ENCODE results near the gene MYO19. TPM values are rescaled to one million over a fixed set of nuclear protein-coding genes. Genes with fewer than 3 reads are reported as not detected.

Gene MYO19
- total RNA-seq, 1 donor from 2014 or later: 38.9 TPM

DNA sequence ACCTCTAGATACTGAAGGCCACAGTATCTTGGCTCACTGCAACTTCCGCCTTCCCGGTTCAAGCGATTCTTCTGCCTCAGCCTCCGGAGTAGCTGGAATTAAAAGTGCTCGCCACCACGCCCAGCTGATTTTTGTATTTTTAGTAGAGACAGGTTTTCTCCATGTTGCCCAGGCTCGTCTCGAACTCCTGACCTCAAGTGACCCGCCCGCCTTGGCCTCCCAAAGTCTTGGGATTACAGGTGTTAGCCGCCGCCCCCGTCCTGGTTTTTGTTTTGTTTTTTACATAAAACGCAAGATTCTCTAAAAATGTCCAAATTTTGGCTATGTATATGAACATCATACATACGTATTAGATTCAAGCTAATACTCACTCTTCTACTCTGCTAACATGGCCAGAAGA, 8.1 kb upstream of the MYO19 start:
- intact Hi-C loops (cut with DNase I): no loop called here
- ATAC-seq (no peak), DNase-seq (no peak)
- H3K9me3 ChIP-seq: no peaks in the 10 kb centered on the region
- no peak overlapping the region for H3K27ac ChIP-seq
- TF ChIP-seq, protein P1, sequence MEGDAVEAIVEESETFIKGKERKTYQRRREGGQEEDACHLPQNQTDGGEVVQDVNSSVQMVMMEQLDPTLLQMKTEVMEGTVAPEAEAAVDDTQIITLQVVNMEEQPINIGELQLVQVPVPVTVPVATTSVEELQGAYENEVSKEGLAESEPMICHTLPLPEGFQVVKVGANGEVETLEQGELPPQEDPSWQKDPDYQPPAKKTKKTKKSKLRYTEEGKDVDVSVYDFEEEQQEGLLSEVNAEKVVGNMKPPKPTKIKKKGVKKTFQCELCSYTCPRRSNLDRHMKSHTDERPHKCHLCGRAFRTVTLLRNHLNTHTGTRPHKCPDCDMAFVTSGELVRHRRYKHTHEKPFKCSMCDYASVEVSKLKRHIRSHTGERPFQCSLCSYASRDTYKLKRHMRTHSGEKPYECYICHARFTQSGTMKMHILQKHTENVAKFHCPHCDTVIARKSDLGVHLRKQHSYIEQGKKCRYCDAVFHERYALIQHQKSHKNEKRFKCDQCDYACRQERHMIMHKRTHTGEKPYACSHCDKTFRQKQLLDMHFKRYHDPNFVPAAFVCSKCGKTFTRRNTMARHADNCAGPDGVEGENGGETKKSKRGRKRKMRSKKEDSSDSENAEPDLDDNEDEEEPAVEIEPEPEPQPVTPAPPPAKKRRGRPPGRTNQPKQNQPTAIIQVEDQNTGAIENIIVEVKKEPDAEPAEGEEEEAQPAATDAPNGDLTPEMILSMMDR (IDR thresholded peaks at IDR 0.05): no peak
- peaks cover 6% of the 10 kb centered on the region for H3K36me3 ChIP-seq
- no peak overlapping the region for H3K4me3 ChIP-seq
- H3K27me3 ChIP-seq (ENCODE audit: low read depth): no peaks in the 10 kb centered on the region
- H3K4me1 ChIP-seq: peaks cover 31% of the 10 kb centered on the region

DNA sequence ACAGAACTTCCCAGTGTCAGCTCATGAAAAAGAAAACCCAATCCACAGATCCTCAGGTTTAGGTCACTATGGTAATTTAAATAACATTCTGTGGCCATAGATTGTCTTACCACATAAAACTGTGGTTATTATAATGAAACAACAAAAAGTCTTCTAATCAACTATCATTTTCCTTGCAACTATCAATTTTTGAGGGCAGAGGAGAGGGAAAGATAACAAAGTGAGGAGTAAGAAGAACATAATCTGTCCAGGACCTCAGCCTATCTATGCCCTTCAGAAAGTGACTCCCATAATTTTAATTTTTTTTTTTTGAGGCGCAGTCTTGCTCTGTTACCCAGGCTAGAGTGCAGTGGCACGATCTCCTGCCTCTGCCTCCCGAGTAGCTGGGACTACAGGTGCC, 6.0 kb upstream of the MYO19 start:
- Histone ChIP-seq H3K4me3 (no peak overlapping the region), H3K27ac (no peak overlapping the region), H3K4me1 (peaks cover 12% of the 10 kb centered on the region), H3K36me3 (peaks cover 14% of the 10 kb centered on the region), H3K27me3 (ENCODE audit: low read depth) (no peaks in the 10 kb centered on the region), H3K9me3 (no peaks in the 10 kb centered on the region)
- intact Hi-C loops (cut with DNase I): no loop called here
- DNase-seq (no peak), ATAC-seq (no peak)
- TF ChIP-seq, protein P1 (IDR thresholded peaks at IDR 0.05): no peak

DNA sequence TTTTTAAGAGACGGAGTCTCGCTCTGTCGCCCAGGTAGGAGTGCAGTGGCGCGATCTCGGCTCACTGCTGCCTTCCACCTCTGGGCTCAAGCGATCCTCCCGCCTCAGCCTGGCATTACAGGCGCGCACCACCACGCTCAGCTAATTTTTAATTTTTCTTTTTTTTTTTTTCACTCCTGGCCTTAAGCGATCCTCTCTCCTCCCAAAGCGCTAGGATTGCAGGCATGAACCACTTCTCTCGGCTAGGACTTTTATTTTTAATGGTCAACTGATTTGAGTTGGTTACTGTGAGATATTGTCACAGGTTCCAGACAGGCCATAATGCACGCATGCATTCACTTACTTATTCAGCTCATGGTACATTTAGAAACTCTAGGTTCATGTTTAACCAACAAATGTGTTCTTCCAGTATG, 1.0 kb upstream of the MYO19 start:
- H3K9me3 ChIP-seq: no peaks in the 10 kb centered on the region
- H3K27me3 ChIP-seq (ENCODE audit: low read depth): no peaks in the 10 kb centered on the region
- peaks cover 38% of the 10 kb centered on the region for H3K36me3 ChIP-seq
- H3K27ac ChIP-seq: peak overlapping the region; percentile 98
- TF ChIP-seq, protein P1 (IDR thresholded peaks at IDR 0.05): no peak
- H3K4me3 ChIP-seq: peak overlapping the region; percentile 89
- DNase-seq (no peak), ATAC-seq (peak; percentile 39 to 51)
- intact Hi-C loops (cut with DNase I): no loop called here
- peaks cover 10% of the 10 kb centered on the region for H3K4me1 ChIP-seq

DNA sequence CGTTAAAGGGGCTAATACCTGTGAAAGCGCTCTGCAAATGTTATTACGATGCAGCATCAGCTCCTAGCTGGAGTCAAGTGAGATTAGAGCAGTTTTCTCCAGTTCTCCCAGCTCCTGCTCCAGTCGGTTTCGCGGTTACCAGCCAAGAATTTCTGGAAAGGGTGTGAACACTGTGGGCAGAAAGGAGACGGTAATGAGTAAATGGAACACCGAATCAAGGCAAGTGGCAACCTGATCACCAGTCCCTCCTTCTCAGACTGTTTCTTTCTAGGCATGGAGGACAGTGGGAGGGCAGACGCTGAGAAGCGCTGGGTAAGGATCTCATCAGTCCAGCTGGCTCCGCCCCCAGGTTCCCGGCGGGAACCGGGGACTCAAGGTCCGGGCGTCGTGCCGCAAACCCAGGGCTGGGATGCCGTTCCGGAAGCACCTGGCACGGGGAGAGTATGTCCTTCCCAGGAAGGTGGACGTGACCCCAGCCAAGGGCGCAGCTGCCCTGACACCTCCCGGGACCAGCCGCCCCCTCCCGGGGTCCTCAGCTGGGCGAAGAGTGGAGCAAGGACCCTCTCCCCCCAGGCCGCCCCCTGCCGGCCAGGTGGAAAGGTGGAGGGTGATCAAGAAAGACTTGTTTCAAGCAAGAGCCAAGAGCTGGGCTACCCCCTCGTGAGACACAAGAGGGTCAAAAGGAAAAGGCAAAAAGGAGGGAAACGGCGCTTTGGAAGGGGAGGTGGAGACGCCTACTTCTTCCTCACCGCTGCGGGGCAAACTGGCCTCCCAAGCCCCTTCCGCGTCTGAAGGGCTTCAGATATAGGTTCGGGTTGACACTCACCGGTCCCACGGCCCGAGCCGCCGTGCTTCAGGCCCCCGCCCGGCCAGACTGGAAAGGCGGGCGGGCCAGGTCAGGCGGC, 481 bp downstream of the MYO19 start:
- intact Hi-C loops (cut with DNase I): no loop called here
- peak; percentile 60 to 73 for ATAC-seq
- peaks cover 50% of the 10 kb centered on the region for H3K36me3 ChIP-seq
- H3K9me3 ChIP-seq: no peaks in the 10 kb centered on the region
- H3K4me3 ChIP-seq: peak overlapping the region; percentile 89
- H3K27ac ChIP-seq: peak overlapping the region; percentile 98
- TF ChIP-seq, protein P1 (IDR thresholded peaks at IDR 0.05): peak; percentile 49
- peak; percentile 80 for DNase-seq
- no peaks in the 10 kb centered on the region for H3K27me3 ChIP-seq (ENCODE audit: low read depth)
- H3K4me1 ChIP-seq: peaks cover 10% of the 10 kb centered on the region

DNA sequence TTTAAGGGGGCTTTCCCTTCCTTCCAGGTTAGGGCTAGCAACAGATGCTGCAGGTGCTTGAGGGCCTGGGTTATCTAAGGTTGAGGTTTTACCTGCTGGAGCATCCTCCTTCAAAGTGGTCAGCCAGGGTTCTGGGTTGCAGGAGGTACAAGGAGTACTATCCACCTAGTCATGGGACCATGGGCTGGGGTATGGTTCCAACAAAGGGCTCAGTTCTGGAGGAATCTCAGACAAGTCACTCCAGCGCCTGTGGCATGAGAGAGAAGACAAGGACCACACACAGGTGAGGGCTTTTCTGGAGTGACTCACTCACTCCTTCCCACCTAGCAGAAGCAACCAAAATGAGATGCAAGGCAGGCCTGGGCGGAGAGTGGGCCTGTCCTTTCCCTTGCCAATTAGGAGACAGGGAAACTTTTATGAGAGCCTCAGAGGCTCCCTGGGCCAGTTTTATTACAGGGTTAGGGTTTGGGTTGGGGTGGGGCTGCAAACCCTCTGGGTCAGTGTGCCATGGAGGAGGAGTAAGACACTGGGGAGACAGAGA, 2.2 kb downstream of the MYO19 start:
- Histone ChIP-seq H3K4me3 (no peak overlapping the region), H3K9me3 (no peaks in the 10 kb centered on the region), H3K27me3 (ENCODE audit: low read depth) (no peaks in the 10 kb centered on the region), H3K27ac (no peak overlapping the region), H3K36me3 (peaks cover 55% of the 10 kb centered on the region), H3K4me1 (peaks cover 10% of the 10 kb centered on the region)
- TF ChIP-seq, protein P1 (IDR thresholded peaks at IDR 0.05): no peak
- DNase-seq (no peak), ATAC-seq (no peak)
- intact Hi-C loops (cut with DNase I): no loop called here
